CD4-positive, alpha-beta T cell (primary cell): ENCODE measurements around the gene LSG1. TPM values are rescaled to one million over a fixed set of nuclear protein-coding genes. Genes with fewer than 3 reads are reported as not detected.

ENCODE experiments used
- ATAC-seq: fragments of 200-7000 bp; cut with Tn5 transposase; one replicate; pipeline ENCODE4 v1.10.0; 2022; ENCODE audit warnings: mild to moderate bottlenecking; ENCODE audit not compliant: poor library complexity
- CTCF ChIA-PET: fragments of 350-600 bp; sonication (Branson Sonifier 250); formaldehyde crosslinking; loops from one replicate; lab custom pipeline; 2021; ENCODE audit warnings: antibody characterized with exemption, inconsistent platforms; lab: Charles Lee
- POLR2A ChIA-PET: fragments of 350-600 bp; sonication (Branson Sonifier 250); formaldehyde crosslinking; loops from one replicate; lab custom pipeline; 2021; ENCODE audit warnings: antibody characterized with exemption, inconsistent platforms; lab: Charles Lee
- DNase-seq, 14 experiments: peaks; one replicate each; pipeline ENCODE4 v3.0.0-alpha.2; 2013 to 2020; ENCODE audit warnings: mixed read lengths in 2 of 14
- H3K27ac ChIP-seq, 2 donors: one replicate each; pipeline versions ENCODE4 v1.5.1 to v1.7.0; 2013; ENCODE audit warnings: low read length in 2 of 2, low read depth in 1 of 2, mild to moderate bottlenecking in 1 of 2
- H3K27me3 ChIP-seq, 2 experiments: 1 replicate in 1 of 2; 2 replicates in 1 of 2; pipeline versions ENCODE4 v1.6.1 to v1.7.0; 2013; ENCODE audit warnings: low read length in 2 of 2, control low read depth in 1 of 2, mild to moderate bottlenecking in 1 of 2, moderate library complexity in 1 of 2; ENCODE audit not compliant: insufficient read depth in 2 of 2, control insufficient read depth in 1 of 2
- H3K36me3 ChIP-seq: one replicate; pipeline ENCODE4 v1.6.1; 2013; ENCODE audit warnings: low read length, control low read depth; ENCODE audit not compliant: insufficient read depth
- H3K4me1 ChIP-seq: one replicate; pipeline ENCODE4 v1.6.1; 2013; ENCODE audit warnings: low read length, control low read depth; ENCODE audit not compliant: insufficient read depth
- H3K4me3 ChIP-seq: one replicate; pipeline ENCODE4 v1.5.1; 2013; ENCODE audit warnings: mild to moderate bottlenecking, low read length, moderate library complexity
- H3K9me3 ChIP-seq, 2 experiments: 1 replicate in 1 of 2; 2 replicates in 1 of 2; pipeline versions ENCODE4 v1.6.1 to v1.7.0; 2013; ENCODE audit warnings: low read length in 2 of 2, mild to moderate bottlenecking in 2 of 2, control low read depth in 1 of 2, moderate library complexity in 1 of 2; ENCODE audit not compliant: control insufficient read depth in 1 of 2, insufficient read depth in 1 of 2
- H3K27ac Mint-ChIP-seq: one replicate; pipeline ENCODE4 v1.8.0; 2020; ENCODE audit warnings: mixed read lengths
- H3K27me3 Mint-ChIP-seq: one replicate; pipeline ENCODE4 v1.8.0; 2021; ENCODE audit warnings: mixed read lengths
- H3K36me3 Mint-ChIP-seq: one replicate; pipeline ENCODE4 v1.8.0; 2021; ENCODE audit warnings: low read depth, mixed read lengths
- H3K4me1 Mint-ChIP-seq: one replicate; pipeline ENCODE4 v1.8.0; 2021; ENCODE audit warnings: low read depth, mixed read lengths
- H3K4me3 Mint-ChIP-seq: one replicate; pipeline ENCODE4 v1.8.0; 2020; ENCODE audit warnings: mild to moderate bottlenecking, mixed read lengths
- H3K9me3 Mint-ChIP-seq: one replicate; pipeline ENCODE4 v1.8.0; 2020; ENCODE audit warnings: mixed read lengths
- CTCF ChIP-seq: fragments of 200-600 bp; IDR thresholded peaks from one replicate; pipeline ENCODE4 v1.8.0; 2022; ENCODE audit warnings: antibody characterized with exemption, mild to moderate bottlenecking
- intact Hi-C, 2 experiments: fragments of 100-400 bp; cut with DNase I in 1 of 2; cut with micrococcal nuclease in 1 of 2; formaldehyde crosslinking; loops; one replicate each; pipeline versions ENCODE4 v1.15.1 to v1.9.0; 2023 to 2025; cut with DNase I, micrococcal nuclease
- total RNA-seq, 174 experiments: library from RNA in 2 of 174; stranded (reverse) in 2 of 174; gene quantifications; one replicate each; pipeline ENCODE4 v1.2.3 and lab custom pipeline; 2021 to 2026

The LSG1 gene
- total RNA-seq, 2 experiments from 2014 or later = 37.9 to 44.6 TPM

GRCh38 chr3:194683380-194683779, 11.4 kb upstream of the LSG1 start:
- H3K9me3 Mint-ChIP-seq = no peaks in the 10 kb centered on the region
- Histone ChIP-seq H3K36me3 (no peaks in the 10 kb centered on the region), H3K4me3 (no peak overlapping the region), H3K27ac (no peak overlapping the region), H3K27me3 (no peaks in the 10 kb centered on the region), H3K9me3 (no peaks in the 10 kb centered on the region), H3K4me1 (peaks cover 48% of the 10 kb centered on the region)
- no peak for TF ChIP-seq CTCF
- peaks cover 15% of the 10 kb centered on the region for H3K27me3 Mint-ChIP-seq
- ChIA-PET CTCF (interaction anchor here (1.0 to 4.0 kb wide), 12 partner anchors 11 to 588 kb away, joined by 3 to 60 read pairs (median 6); partner anchors contain the start of genes LSG1 and XXYLT1), POLR2A (interaction anchor here (1.0 to 1.5 kb wide), 4 partner anchors 10 to 577 kb away, joined by 3 to 34 read pairs (median 6); partner anchors contain the start of gene LSG1)
- H3K27ac Mint-ChIP-seq = no peak overlapping the region
- ATAC-seq (no peak), DNase-seq (no peak)
- no peaks in the 10 kb centered on the region for H3K36me3 Mint-ChIP-seq
- H3K4me3 Mint-ChIP-seq = no peak overlapping the region
- peaks cover 35% of the 10 kb centered on the region for H3K4me1 Mint-ChIP-seq
- intact Hi-C loops = loop anchor here (2.0 to 5.0 kb wide), 2 partner anchors 85 to 839 kb away; no protein-coding TSS in a partner anchor

GRCh38 chr3:194682694-194683310, 10.8 kb upstream of the LSG1 start:
- ChIA-PET CTCF (interaction anchor here (0.6 to 4.0 kb wide), 17 partner anchors 10 to 876 kb away, joined by 3 to 60 read pairs (median 4); partner anchors contain the start of gene LSG1), POLR2A (interaction anchor here (0.8 to 1.5 kb wide), 8 partner anchors 11 to 588 kb away, joined by 3 to 34 read pairs (median 4); partner anchors contain the start of genes LSG1 and XXYLT1)
- intact Hi-C loops = loop anchor here (1.0 to 5.0 kb wide), 5 partner anchors 28 to 839 kb away; no protein-coding TSS in a partner anchor
- Mint-ChIP-seq H3K27me3 (peaks cover 14% of the 10 kb centered on the region), H3K4me1 (peaks cover 34% of the 10 kb centered on the region), H3K4me3 (peak overlapping the region; percentile 13), H3K27ac (no peak overlapping the region), H3K36me3 (no peaks in the 10 kb centered on the region), H3K9me3 (no peaks in the 10 kb centered on the region)
- Histone ChIP-seq H3K9me3 (no peaks in the 10 kb centered on the region), H3K27ac (no peak overlapping the region), H3K36me3 (no peaks in the 10 kb centered on the region), H3K27me3 (no peaks in the 10 kb centered on the region), H3K4me3 (no peak overlapping the region), H3K4me1 (peaks cover 43% of the 10 kb centered on the region)
- peak; percentile 43 to 86 (median 53) for DNase-seq
- peak; percentile 81 for ATAC-seq
- TF ChIP-seq CTCF = peak; percentile 72

- no peak overlapping the region for H3K4me3 ChIP-seq
- Mint-ChIP-seq H3K9me3 (no peaks in the 10 kb centered on the region), H3K36me3 (no peaks in the 10 kb centered on the region), H3K4me3 (peak overlapping the region; percentile 13), H3K4me1 (peaks cover 30% of the 10 kb centered on the region), H3K27ac (no peak overlapping the region), H3K27me3 (peaks cover 14% of the 10 kb centered on the region)
- H3K9me3 ChIP-seq = no peaks in the 10 kb centered on the region
- no peak for ATAC-seq
- H3K36me3 ChIP-seq = no peaks in the 10 kb centered on the region
- no peak for DNase-seq
- no peak overlapping the region for H3K27ac ChIP-seq
- no peaks in the 10 kb centered on the region for H3K27me3 ChIP-seq
- CTCF ChIA-PET = interaction anchor here (0.6 to 4.0 kb wide), 16 partner anchors 9 to 876 kb away, joined by 3 to 60 read pairs (median 4); partner anchors contain the start of gene LSG1
- TF ChIP-seq CTCF = no peak
- intact Hi-C loops = loop anchor here (1.0 to 5.0 kb wide), 5 partner anchors 27 to 840 kb away; no protein-coding TSS in a partner anchor
- H3K4me1 ChIP-seq = peaks cover 37% of the 10 kb centered on the region
- POLR2A ChIA-PET = interaction anchor here (0.8 to 1.5 kb wide), 9 partner anchors 10 to 588 kb away, joined by 3 to 34 read pairs (median 3); partner anchors contain the start of genes LSG1 and XXYLT1
Observed at GRCh38 chr3:194682189-194682693, 10.2 kb upstream of the LSG1 start.
